Measurements from ENCODE around the gene MAGI3. TPM values are rescaled to one million over a fixed set of nuclear protein-coding genes. Genes with fewer than 3 reads are reported as not detected.

The MAGI3 gene
- polyA plus RNA-seq, 1 donor from 2014 or later, result 10.8 TPM

- no peaks in the 10 kb centered on the region for H3K9me2 ChIP-seq (ENCODE audit: insufficient read depth, low read length)
- H3F3A ChIP-seq (ENCODE audit: insufficient read depth, low read length, poor library complexity, severe bottlenecking), result no peaks in the 10 kb centered on the region
- H3K9me3 ChIP-seq (ENCODE audit: low read length), result no peaks in the 10 kb centered on the region
- H3K27ac ChIP-seq (ENCODE audit: low read length), result no peak overlapping the region
- H2AFZ ChIP-seq (ENCODE audit: low read depth, low read length), result no peak overlapping the region
- H3K4me3 ChIP-seq (ENCODE audit: low read length), result no peak overlapping the region
- no peaks in the 10 kb centered on the region for H4K20me1 ChIP-seq (ENCODE audit: insufficient read depth)
- no peaks in the 10 kb centered on the region for H3K36me3 ChIP-seq (ENCODE audit: insufficient read depth, low read length)
- H3K4me2 ChIP-seq (ENCODE audit: low read length), result no peak overlapping the region
- no peaks in the 10 kb centered on the region for H3K79me2 ChIP-seq (replicated peaks; ENCODE audit: insufficient read depth, low read length)
- no peaks in the 10 kb centered on the region for H3K27me3 ChIP-seq (ENCODE audit: insufficient read depth, low read depth, low read length)
- no peak overlapping the region for H3K9ac ChIP-seq (ENCODE audit: low read length)
- TF ChIP-seq EP300 (conservative IDR thresholded peaks at IDR 0.05; ENCODE audit: poor library complexity, severe bottlenecking) (no peak), TAF1 (IDR thresholded peaks at IDR 0.05; ENCODE audit: low read depth) (no peak), RAD21 (conservative IDR thresholded peaks at IDR 0.05) (no peak), MXI1 (conservative IDR thresholded peaks at IDR 0.05; ENCODE audit: poor library complexity, severe bottlenecking) (no peak), SMC3 (conservative IDR thresholded peaks at IDR 0.05; ENCODE audit: poor library complexity) (no peak), EZH2 (IDR thresholded peaks at IDR 0.05; ENCODE audit: borderline replicate concordance, insufficient read depth, low read length, poor library complexity, severe bottlenecking) (no peak), POLR2AphosphoS5 (IDR thresholded peaks at IDR 0.05) (no peak)
- TF ChIP-seq, protein P1, sequence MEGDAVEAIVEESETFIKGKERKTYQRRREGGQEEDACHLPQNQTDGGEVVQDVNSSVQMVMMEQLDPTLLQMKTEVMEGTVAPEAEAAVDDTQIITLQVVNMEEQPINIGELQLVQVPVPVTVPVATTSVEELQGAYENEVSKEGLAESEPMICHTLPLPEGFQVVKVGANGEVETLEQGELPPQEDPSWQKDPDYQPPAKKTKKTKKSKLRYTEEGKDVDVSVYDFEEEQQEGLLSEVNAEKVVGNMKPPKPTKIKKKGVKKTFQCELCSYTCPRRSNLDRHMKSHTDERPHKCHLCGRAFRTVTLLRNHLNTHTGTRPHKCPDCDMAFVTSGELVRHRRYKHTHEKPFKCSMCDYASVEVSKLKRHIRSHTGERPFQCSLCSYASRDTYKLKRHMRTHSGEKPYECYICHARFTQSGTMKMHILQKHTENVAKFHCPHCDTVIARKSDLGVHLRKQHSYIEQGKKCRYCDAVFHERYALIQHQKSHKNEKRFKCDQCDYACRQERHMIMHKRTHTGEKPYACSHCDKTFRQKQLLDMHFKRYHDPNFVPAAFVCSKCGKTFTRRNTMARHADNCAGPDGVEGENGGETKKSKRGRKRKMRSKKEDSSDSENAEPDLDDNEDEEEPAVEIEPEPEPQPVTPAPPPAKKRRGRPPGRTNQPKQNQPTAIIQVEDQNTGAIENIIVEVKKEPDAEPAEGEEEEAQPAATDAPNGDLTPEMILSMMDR (IDR thresholded peaks at IDR 0.05; ENCODE audit: poor library complexity, severe bottlenecking), result no peak
- TF ChIP-seq, protein P2, sequence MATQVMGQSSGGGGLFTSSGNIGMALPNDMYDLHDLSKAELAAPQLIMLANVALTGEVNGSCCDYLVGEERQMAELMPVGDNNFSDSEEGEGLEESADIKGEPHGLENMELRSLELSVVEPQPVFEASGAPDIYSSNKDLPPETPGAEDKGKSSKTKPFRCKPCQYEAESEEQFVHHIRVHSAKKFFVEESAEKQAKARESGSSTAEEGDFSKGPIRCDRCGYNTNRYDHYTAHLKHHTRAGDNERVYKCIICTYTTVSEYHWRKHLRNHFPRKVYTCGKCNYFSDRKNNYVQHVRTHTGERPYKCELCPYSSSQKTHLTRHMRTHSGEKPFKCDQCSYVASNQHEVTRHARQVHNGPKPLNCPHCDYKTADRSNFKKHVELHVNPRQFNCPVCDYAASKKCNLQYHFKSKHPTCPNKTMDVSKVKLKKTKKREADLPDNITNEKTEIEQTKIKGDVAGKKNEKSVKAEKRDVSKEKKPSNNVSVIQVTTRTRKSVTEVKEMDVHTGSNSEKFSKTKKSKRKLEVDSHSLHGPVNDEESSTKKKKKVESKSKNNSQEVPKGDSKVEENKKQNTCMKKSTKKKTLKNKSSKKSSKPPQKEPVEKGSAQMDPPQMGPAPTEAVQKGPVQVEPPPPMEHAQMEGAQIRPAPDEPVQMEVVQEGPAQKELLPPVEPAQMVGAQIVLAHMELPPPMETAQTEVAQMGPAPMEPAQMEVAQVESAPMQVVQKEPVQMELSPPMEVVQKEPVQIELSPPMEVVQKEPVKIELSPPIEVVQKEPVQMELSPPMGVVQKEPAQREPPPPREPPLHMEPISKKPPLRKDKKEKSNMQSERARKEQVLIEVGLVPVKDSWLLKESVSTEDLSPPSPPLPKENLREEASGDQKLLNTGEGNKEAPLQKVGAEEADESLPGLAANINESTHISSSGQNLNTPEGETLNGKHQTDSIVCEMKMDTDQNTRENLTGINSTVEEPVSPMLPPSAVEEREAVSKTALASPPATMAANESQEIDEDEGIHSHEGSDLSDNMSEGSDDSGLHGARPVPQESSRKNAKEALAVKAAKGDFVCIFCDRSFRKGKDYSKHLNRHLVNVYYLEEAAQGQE (IDR thresholded peaks at IDR 0.05; ENCODE audit: borderline replicate concordance), result no peak
Observed at GRCh38 chr1:113375878-113376277, 14.4 kb upstream of the MAGI3 start.

- Histone ChIP-seq H3K4me2 (ENCODE audit: low read length) (no peak overlapping the region), H3K4me3 (ENCODE audit: low read length) (no peak overlapping the region), H3K36me3 (ENCODE audit: insufficient read depth, low read length) (no peaks in the 10 kb centered on the region), H3K79me2 (replicated peaks; ENCODE audit: insufficient read depth, low read length) (no peaks in the 10 kb centered on the region), H3K9me2 (ENCODE audit: insufficient read depth, low read length) (no peaks in the 10 kb centered on the region), H3K9ac (ENCODE audit: low read length) (no peak overlapping the region), H3K9me3 (ENCODE audit: low read length) (no peaks in the 10 kb centered on the region), H3K27ac (ENCODE audit: low read length) (no peak overlapping the region), H3F3A (ENCODE audit: insufficient read depth, low read length, poor library complexity, severe bottlenecking) (no peaks in the 10 kb centered on the region), H2AFZ (ENCODE audit: low read depth, low read length) (no peak overlapping the region), H3K27me3 (ENCODE audit: insufficient read depth, low read depth, low read length) (no peaks in the 10 kb centered on the region), H4K20me1 (ENCODE audit: insufficient read depth) (no peaks in the 10 kb centered on the region)
- TF ChIP-seq TAF1 (IDR thresholded peaks at IDR 0.05; ENCODE audit: low read depth) (no peak), POLR2AphosphoS5 (IDR thresholded peaks at IDR 0.05) (no peak), SMC3 (conservative IDR thresholded peaks at IDR 0.05; ENCODE audit: poor library complexity) (no peak), MXI1 (conservative IDR thresholded peaks at IDR 0.05; ENCODE audit: poor library complexity, severe bottlenecking) (no peak)
- TF ChIP-seq, protein P1 (IDR thresholded peaks at IDR 0.05; ENCODE audit: poor library complexity, severe bottlenecking), result no peak
- TF ChIP-seq, protein P2 (IDR thresholded peaks at IDR 0.05; ENCODE audit: borderline replicate concordance), result no peak
Observed at GRCh38 chr1:113380075-113380474, 10.2 kb upstream of the MAGI3 start.

Measured in neural cell (in vitro differentiated cells).